Tibial nerve (tissue), 4 donors: ENCODE measurements around the gene COL8A2. TPM values are rescaled to one million over a fixed set of nuclear protein-coding genes. Genes with fewer than 3 reads are reported as not detected.

Source experiments
- DNase-seq, 2 donors: peaks; one replicate each; pipeline ENCODE4 v3.0.0-alpha.2; 2019; ENCODE audit warnings: low spot score in 2 of 2
- H3K27ac ChIP-seq, 4 donors: fragments of 200-600 bp; sonication (generic) in 3 of 4; one replicate each; pipeline ENCODE4 v1.5.1; 2017 to 2019; ENCODE audit warnings: mild to moderate bottlenecking in 1 of 4
- H3K27me3 ChIP-seq, 2 donors: fragments of 200-600 bp; sonication (generic) in 1 of 2; one replicate each; pipeline versions ENCODE4 v1.5.1 to v1.6.0; 2017 to 2019
- H3K36me3 ChIP-seq, 3 donors: fragments of 200-600 bp; sonication (generic); one replicate each; pipeline ENCODE4 v1.5.1; 2018 to 2019
- H3K4me1 ChIP-seq, 4 donors: fragments of 200-600 bp; sonication (generic) in 3 of 4; one replicate each; pipeline ENCODE4 v1.5.1; 2017 to 2019
- H3K4me3 ChIP-seq, 4 donors: fragments of 200-600 bp; sonication (generic) in 3 of 4; one replicate each; pipeline ENCODE4 v1.5.1; 2017 to 2019; ENCODE audit warnings: mild to moderate bottlenecking in 1 of 4, moderate library complexity in 1 of 4
- H3K9me3 ChIP-seq, 4 donors: fragments of 200-600 bp; sonication (generic) in 3 of 4; one replicate each; pipeline ENCODE4 v1.5.1; 2017 to 2019
- CTCF ChIP-seq, 5 experiments: fragments of 200-600 bp in 3 of 5; fragments of 450-650 bp in 2 of 5; sonication (generic) in 3 of 5; IDR thresholded peaks; one replicate each; pipeline ENCODE4 v1.5.1; 2016 to 2019; ENCODE audit warnings: antibody characterized with exemption in 5 of 5, mild to moderate bottlenecking in 3 of 5, moderate library complexity in 2 of 5
- EP300 ChIP-seq, 2 donors: sonication (generic); formaldehyde crosslinking; IDR thresholded peaks; one replicate each; pipeline ENCODE4 v1.6.1; 2017; ENCODE audit warnings: antibody characterized with exemption in 2 of 2, mild to moderate bottlenecking in 1 of 2
- POLR2A ChIP-seq, 2 donors: fragments of 450-650 bp; IDR thresholded peaks; one replicate each; pipeline ENCODE4 v1.6.1; 2017; ENCODE audit warnings: antibody characterized with exemption in 2 of 2, mild to moderate bottlenecking in 2 of 2, moderate library complexity in 2 of 2
- WGBS, 2 donors: methylation state at CpG; one replicate each; pipeline ENCODE4 v1.1.5; 2018; 5-methylcytosine and 5-hydroxymethylcytosine counted together
- total RNA-seq, 4 donors: library from RNA; depleted of rRNA; stranded (reverse); fragments of >200 nt; gene quantifications; one replicate each; pipeline ENCODE4 v1.1.0, GENCODE V29; 2016

COL8A2 gene
- total RNA-seq, 4 donors from 2014 or later: 26.7 to 57.9 (median 50.2) TPM

- DNase-seq: no peak
- Histone ChIP-seq H3K27ac (peak overlapping the region in 3 of 4 donors; percentile 12 to 66 (median 28)), H3K27me3 (no peaks in the 10 kb centered on the region), H3K4me1 (peaks cover 0 to 74% (median 5%) of the 10 kb centered on the region in 4 donors), H3K4me3 (no peak overlapping the region), H3K9me3 (no peaks in the 10 kb centered on the region), H3K36me3 (peaks cover 5 to 63% (median 28%) of the 10 kb centered on the region in 3 donors)
- WGBS, 2 donors: 52 to 54% methylated on average over 15 of the region's 15 CpGs
- TF ChIP-seq CTCF (IDR thresholded peaks at IDR 0.05) (no peak), EP300 (IDR thresholded peaks at IDR 0.05) (no peak), POLR2A (IDR thresholded peaks at IDR 0.05) (no peak)
These were observed 29.1 kb downstream of the COL8A2 start for GRCh38 chr1:36095760-36096405.

- 83 to 91% methylated on average over 8 of the region's 8 CpGs for WGBS, 2 donors
- TF ChIP-seq EP300 (IDR thresholded peaks at IDR 0.05) (peak in 1 of 2 donors; percentile 8), CTCF (IDR thresholded peaks at IDR 0.05) (no peak), POLR2A (IDR thresholded peaks at IDR 0.05) (no peak)
- Histone ChIP-seq H3K36me3 (peaks cover 5 to 66% (median 28%) of the 10 kb centered on the region in 3 donors), H3K4me3 (no peak overlapping the region), H3K9me3 (no peaks in the 10 kb centered on the region), H3K4me1 (peaks cover 0 to 76% (median 8%) of the 10 kb centered on the region in 4 donors), H3K27ac (peak overlapping the region in 1 of 4 donors; percentile 20), H3K27me3 (no peaks in the 10 kb centered on the region)
- no peak for DNase-seq
These were observed 30.4 kb downstream of the COL8A2 start for GRCh38 chr1:36094621-36095061.

- peaks cover 0 to 74% (median 11%) of the 10 kb centered on the region in 4 donors for H3K4me1 ChIP-seq
- TF ChIP-seq CTCF (IDR thresholded peaks at IDR 0.05) (no peak), POLR2A (IDR thresholded peaks at IDR 0.05) (no peak)
- H3K27ac ChIP-seq: peak overlapping the region in 1 of 4 donors; percentile 36
- no peaks in the 10 kb centered on the region for H3K9me3 ChIP-seq
- H3K27me3 ChIP-seq: no peaks in the 10 kb centered on the region
- H3K4me3 ChIP-seq: no peak overlapping the region
- WGBS, 2 donors: 53 to 64% methylated on average over 3 of the region's 3 CpGs
- DNase-seq: no peak
- peaks cover 5 to 66% (median 28%) of the 10 kb centered on the region in 3 donors for H3K36me3 ChIP-seq
These were observed 31.1 kb downstream of the COL8A2 start for GRCh38 chr1:36093929-36094328.

- Histone ChIP-seq H3K27ac (no peak overlapping the region), H3K27me3 (no peaks in the 10 kb centered on the region), H3K36me3 (peaks cover 5 to 66% (median 28%) of the 10 kb centered on the region in 3 donors), H3K4me1 (peaks cover 0 to 77% (median 14%) of the 10 kb centered on the region in 4 donors), H3K9me3 (no peaks in the 10 kb centered on the region), H3K4me3 (no peak overlapping the region)
- TF ChIP-seq EP300 (IDR thresholded peaks at IDR 0.05) (no peak), POLR2A (IDR thresholded peaks at IDR 0.05) (no peak), CTCF (IDR thresholded peaks at IDR 0.05) (no peak)
- 76 to 84% methylated on average over 7 of the region's 7 CpGs for WGBS, 2 donors
- no peak for DNase-seq
These were observed 31.8 kb downstream of the COL8A2 start for GRCh38 chr1:36093226-36093625.

GRCh38 chr1:36092798-36093185 lies 32.2 kb downstream of the COL8A2 start:
- no peak for DNase-seq
- no peak for TF ChIP-seq CTCF (IDR thresholded peaks at IDR 0.05)
- TF ChIP-seq EP300 (IDR thresholded peaks at IDR 0.05): no peak
- no peak for TF ChIP-seq POLR2A (IDR thresholded peaks at IDR 0.05)
- H3K4me3 ChIP-seq: no peak overlapping the region
- peaks cover 5 to 66% (median 28%) of the 10 kb centered on the region in 3 donors for H3K36me3 ChIP-seq
- 93% methylated on average over 9 of the region's 9 CpGs for WGBS, 2 donors
- peaks cover 0 to 79% (median 18%) of the 10 kb centered on the region in 4 donors for H3K4me1 ChIP-seq
- no peaks in the 10 kb centered on the region for H3K9me3 ChIP-seq
- H3K27me3 ChIP-seq: no peaks in the 10 kb centered on the region
- no peak overlapping the region for H3K27ac ChIP-seq
